HG02763 (cell line): ENCODE measurements around the gene SLC25A25.
A peak's percentile ranks its signal among the peaks of the same experiment; 100 is the strongest.

Experiments
- ATAC-seq: cut with Tn5 transposase; IDR thresholded peaks from one replicate; pipeline ENCODE4 v1.9.1; 2021; ENCODE audit warnings: mild to moderate bottlenecking, moderate library complexity; ENCODE audit not compliant: unreplicated experiment

Gene SLC25A25

DNA sequence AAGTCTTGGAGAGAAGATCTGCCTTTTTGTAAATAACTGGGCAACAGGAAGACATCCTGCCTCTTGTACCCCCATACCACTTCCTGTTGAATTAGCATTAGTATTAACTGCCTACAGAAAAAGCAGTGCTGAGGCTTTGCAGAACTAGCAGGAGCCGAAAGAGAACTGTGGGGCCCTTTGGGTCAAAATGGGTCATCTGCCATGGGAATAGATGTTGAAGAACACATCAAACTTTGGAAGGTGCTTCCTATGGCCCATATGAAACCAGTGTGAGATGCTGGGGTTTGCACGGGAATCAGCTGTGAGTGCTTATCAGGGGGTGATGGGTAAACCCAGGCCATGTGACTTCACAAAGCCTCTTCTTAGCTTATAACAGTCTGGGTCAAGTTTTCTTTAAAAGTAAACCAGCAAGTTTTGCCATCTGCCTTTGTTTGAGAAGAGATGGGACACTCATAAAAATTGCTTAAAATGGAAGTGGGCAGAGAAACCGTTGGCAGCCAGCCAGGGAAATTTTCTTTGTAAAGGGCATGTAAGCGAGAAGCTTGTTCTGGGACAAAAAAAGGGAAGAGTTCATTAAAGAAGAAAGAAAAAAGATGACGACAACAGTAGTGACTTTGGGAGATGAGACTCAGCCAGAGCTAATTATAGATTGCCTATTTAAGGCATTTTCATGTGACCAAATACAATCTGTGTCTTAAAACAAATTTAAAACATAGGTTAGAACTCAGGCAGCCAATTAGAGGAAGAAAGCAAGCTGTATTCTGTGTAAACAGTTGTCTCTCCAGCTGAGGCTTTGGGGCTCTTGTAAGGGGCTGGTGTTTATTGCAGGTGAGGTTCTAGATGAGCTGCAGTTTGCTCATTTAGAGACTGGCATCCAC, 4.4 kb downstream of the SLC25A25 start:
- no peak for ATAC-seq

GRCh38 chr9:128073253-128073886, 5.3 kb downstream of the SLC25A25 start:
- ATAC-seq: no peak

DNA sequence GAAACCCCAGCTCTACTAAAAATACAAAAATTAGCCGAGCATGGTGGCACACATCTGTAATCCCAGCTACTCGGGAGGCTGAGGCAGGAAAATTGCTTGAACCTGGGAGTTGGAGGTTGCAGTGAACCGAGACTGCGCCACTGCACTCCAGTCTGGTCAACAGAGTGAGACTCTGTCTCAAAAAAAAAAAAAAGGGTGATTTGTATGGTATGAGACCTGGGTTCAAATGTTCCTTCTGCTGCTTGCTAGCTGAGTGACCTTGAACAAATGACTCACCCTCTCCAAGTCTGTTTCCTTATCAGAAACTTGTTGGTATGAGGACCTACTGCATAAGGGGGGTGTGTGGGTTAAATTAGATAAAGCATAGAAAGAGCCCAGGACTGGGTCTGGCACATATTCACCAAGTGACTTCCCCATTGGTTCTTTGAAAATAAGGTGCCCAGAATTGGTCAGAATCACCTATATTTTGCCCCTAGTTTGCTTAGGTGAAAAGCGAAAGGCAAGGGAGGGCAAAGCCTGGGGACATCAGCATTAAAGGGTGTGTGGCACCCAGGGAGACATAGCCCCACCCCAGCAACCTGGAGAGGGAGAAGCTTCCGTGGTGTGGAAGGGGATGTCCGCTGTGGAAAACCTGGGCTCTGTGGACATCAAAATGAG, 9.9 kb downstream of the SLC25A25 start:
- ATAC-seq: no peak

GRCh38 chr9:128078504-128079434, 10.7 kb downstream of the SLC25A25 start:
- no peak for ATAC-seq

- no peak for ATAC-seq
Measured at GRCh38 chr9:128080206-128080605, 12.2 kb downstream of the SLC25A25 start.

GRCh38 chr9:128081056-128081455, 13.0 kb downstream of the SLC25A25 start:
- no peak for ATAC-seq

GRCh38 chr9:128082151-128082550, 14.1 kb downstream of the SLC25A25 start:
- no peak for ATAC-seq

GRCh38 chr9:128084746-128085145, 16.7 kb downstream of the SLC25A25 start:
- ATAC-seq: no peak

DNA sequence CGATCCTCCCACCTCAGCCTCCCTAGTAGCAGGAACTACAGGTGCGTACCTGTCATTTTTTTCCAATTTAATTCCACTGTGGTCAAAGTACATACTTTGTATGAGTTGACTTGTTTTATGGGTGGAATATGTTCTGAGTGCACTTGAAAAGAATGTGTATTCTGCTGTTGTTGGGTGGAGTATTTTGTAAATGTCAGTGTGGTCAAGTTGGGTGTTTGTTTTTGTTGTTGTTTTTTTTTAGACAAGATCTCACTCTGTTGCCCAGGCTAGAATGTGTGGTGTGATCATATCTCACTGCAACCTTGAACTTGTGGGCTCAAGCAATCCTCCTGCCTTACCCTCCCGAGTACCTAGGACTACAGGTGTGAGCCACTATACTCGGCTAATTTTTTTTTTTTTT, 17.9 kb downstream of the SLC25A25 start:
- ATAC-seq: no peak

DNA sequence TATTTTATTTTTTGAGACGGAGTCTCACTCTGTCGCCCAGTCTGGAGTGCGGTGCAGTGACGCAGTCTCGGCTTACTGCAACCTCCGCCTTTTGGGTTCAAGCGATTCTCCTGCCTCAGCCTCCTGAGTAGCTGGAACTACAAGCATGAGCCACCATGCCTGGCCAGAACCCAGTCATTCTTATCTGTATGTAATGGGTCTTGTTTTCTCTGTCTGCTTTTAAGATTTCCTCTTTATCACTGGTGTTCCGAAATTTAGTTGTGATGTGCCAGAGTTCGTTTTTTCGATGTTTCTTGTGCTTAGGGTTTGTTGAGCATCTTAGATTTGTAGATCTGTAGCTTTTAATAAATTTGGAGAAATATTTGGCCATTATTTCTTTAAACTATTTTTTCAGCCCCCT, 19.2 kb downstream of the SLC25A25 start:
- ATAC-seq: no peak

DNA sequence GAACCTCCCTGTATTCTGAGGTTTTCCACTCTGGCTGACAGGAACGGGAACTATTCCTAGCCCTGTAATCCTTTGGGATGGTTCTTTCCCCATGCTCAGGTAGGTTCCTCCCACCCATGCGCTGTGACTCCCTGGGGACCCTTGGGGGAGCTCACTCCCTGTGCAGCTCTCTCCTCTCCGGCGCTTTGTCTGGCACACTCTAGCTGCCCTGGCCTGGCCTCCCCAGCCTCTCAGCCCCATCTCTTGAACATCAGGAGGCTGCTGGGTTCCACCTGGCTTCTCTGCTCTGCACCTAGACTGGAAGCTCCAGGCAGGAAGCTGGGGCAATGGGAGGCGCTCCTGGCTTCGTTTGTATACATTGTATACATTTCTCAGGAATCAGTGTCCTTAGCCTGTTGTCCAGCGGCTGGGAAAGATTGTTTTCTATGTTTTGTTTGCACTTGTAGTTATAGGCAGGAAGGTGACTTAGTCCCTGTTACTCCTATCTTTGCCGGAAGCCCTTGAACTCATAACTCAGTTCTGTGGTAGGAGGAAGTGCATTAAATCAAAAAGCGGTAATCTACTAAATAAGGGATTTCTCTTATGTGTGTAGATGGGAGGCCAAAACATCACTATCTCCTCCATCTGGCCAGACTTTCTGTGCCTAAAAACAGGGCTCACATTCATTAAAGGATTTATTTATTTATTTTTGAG, 20.4 kb downstream of the SLC25A25 start:
- ATAC-seq: no peak

GRCh38 chr9:128089299-128089698, 21.3 kb downstream of the SLC25A25 start:
- ATAC-seq: no peak

- no peak for ATAC-seq
Measured at GRCh38 chr9:128091144-128091543, 23.1 kb downstream of the SLC25A25 start.

DNA sequence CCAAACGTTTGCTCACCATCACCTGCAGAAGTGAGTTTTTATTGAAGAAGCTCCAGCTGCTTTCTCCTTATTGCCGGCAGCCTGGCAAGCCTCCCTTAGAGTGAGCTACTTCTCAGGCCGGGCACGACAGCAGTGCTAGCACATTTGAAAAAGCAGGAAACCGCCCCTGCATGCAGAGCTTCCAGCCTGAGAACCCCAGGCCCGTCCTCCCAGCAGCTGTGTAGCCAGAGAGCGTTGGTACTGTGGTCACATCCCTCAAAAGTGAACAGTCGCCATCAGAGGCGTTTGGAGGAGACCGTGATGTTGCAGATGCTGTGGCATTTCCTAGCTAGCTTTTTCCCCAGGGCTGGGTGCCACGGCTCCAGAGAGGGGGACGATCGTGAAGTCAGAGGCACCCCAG, 23.5 kb downstream of the SLC25A25 start:
- ATAC-seq: no peak

DNA sequence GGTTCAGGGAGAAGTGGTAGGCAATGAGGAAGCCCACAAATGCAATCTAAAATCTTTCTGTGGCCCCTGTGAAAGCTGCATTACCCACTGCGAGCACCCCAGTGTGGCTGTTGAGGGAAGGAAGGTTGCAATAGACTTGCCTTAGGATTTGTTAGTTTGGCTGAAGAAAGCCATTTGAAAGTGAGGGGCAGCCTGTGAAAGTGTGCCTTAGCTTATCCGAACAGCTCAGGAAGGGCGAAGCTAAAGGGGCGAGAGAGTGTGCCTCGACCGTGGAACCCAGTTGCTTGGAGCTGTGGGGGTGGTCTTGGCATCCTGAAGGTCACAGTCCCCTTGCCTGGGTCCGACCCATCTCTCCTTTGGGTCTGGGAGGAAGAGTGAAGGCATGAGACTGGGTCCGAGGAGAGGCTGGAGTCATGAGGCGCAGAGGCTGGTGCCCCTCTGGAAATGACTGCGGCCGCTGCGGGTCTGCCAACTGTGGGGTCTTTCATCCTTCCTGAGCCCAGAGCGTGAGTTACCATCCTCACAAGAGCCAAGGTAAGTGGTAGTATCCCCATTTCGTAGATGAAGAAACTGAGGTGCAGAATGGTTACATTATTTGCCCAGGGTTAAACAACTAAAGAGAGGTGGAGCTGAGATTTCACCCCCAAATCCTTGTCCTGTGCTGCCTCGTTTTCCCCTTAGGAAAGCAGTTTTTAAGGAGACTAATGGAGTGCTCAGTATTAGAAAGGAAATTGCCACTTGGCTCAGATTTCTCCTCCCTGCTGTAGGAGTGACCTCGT, 24.4 kb downstream of the SLC25A25 start:
- ATAC-seq: no peak

DNA sequence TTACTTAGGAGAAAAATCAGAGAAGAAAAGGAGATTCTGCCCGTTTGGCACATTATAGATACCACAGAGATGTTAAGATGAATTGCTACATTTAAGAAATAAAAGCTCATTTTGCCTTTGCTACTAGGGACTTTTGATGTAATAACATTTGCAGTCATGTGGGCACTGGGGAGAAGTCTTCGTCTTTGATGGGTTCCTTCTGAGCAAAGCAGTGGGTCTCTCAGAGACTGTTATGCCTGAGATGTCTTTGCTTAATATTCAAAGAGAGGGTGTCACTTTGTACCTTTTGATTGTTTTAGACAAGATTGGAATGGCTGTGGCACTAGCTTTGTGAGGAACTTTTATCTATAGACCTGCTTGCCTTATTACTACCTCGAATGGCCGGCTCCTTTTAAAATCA, 25.0 kb downstream of the SLC25A25 start:
- no peak for ATAC-seq

GRCh38 chr9:128094166-128094949, 26.3 kb downstream of the SLC25A25 start:
- ATAC-seq: peak; percentile 90

- no peak for ATAC-seq
Measured at GRCh38 chr9:128094950-128095544, 27.0 kb downstream of the SLC25A25 start.
